Mucosa of descending colon (tissue), 3 donors: ENCODE measurements around the gene OSBPL2. TPM values are rescaled to one million over a fixed set of nuclear protein-coding genes. Genes with fewer than 3 reads are reported as not detected.

Experiments used
- ATAC-seq: fragments of 200-7000 bp; cut with Tn5 transposase; one replicate; pipeline ENCODE4 v1.9.1; 2020; ENCODE audit warnings: mild to moderate bottlenecking, moderate library complexity
- DNase-seq, 3 donors: peaks; one replicate each; pipeline ENCODE4 v3.0.0-alpha.2; 2020
- H3K36me3 ChIP-seq: fragments of 200-600 bp; one replicate; pipeline ENCODE4 v1.8.0; 2021; ENCODE audit warnings: low read depth, mild to moderate bottlenecking
- H3K4me1 ChIP-seq: fragments of 200-600 bp; one replicate; pipeline ENCODE4 v1.8.0; 2021; ENCODE audit warnings: low read depth, mild to moderate bottlenecking
- H3K4me3 ChIP-seq: fragments of 200-600 bp; one replicate; pipeline ENCODE4 v1.8.0; 2021; ENCODE audit warnings: mild to moderate bottlenecking
- H3K9me3 ChIP-seq: fragments of 200-600 bp; one replicate; pipeline ENCODE4 v1.8.0; 2021; ENCODE audit warnings: mild to moderate bottlenecking
- intact Hi-C, 2 donors: fragments of 100-400 bp; cut with DNase I in 1 of 2; cut with micrococcal nuclease in 1 of 2; formaldehyde crosslinking; loops; one replicate each; pipeline versions ENCODE4 v1.11.0 to v1.11.1; 2022; cut with DNase I, micrococcal nuclease
- total RNA-seq, 3 donors: library from RNA; stranded (reverse); fragmentation: NEBNext Ultra II Directional in 2 of 3; extraction: Animal tissue kit (Norgen Biotek cat#: 25700) in 2 of 3; gene quantifications; one replicate each; pipeline versions ENCODE4 v1.2.1 to v1.2.4, GENCODE V29; 2021 to 2023
- TF ChIP-seq, protein P1 (sequence below): fragments of 200-600 bp; IDR thresholded peaks from one replicate; pipeline ENCODE4 v1.8.0; 2022; ENCODE audit warnings: antibody characterized with exemption, mild to moderate bottlenecking
- donor health status: DM: no; HTN: no; CAD: no; lungs with moderate emphysema.
- donor health status: DM: no; HTN: no; CAD: no.
- donor health status: DM: no; HTN: yes; CAD: no.

OSBPL2 gene
- total RNA-seq, 3 donors from 2014 or later: 87.0 to 111 (median 91.6) TPM

GRCh38 chr20:62240020-62240685 is 1.8 kb downstream of the OSBPL2 start:
- intact Hi-C loops: no loop called here
- Histone ChIP-seq H3K4me3 (no peak overlapping the region), H3K36me3 (no peaks in the 10 kb centered on the region), H3K4me1 (peaks cover 39% of the 10 kb centered on the region), H3K9me3 (no peaks in the 10 kb centered on the region)
- ATAC-seq: no peak
- DNase-seq: peak in 1 of 3 donors; percentile 53
- TF ChIP-seq, protein P1, sequence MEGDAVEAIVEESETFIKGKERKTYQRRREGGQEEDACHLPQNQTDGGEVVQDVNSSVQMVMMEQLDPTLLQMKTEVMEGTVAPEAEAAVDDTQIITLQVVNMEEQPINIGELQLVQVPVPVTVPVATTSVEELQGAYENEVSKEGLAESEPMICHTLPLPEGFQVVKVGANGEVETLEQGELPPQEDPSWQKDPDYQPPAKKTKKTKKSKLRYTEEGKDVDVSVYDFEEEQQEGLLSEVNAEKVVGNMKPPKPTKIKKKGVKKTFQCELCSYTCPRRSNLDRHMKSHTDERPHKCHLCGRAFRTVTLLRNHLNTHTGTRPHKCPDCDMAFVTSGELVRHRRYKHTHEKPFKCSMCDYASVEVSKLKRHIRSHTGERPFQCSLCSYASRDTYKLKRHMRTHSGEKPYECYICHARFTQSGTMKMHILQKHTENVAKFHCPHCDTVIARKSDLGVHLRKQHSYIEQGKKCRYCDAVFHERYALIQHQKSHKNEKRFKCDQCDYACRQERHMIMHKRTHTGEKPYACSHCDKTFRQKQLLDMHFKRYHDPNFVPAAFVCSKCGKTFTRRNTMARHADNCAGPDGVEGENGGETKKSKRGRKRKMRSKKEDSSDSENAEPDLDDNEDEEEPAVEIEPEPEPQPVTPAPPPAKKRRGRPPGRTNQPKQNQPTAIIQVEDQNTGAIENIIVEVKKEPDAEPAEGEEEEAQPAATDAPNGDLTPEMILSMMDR: no peak

DNA sequence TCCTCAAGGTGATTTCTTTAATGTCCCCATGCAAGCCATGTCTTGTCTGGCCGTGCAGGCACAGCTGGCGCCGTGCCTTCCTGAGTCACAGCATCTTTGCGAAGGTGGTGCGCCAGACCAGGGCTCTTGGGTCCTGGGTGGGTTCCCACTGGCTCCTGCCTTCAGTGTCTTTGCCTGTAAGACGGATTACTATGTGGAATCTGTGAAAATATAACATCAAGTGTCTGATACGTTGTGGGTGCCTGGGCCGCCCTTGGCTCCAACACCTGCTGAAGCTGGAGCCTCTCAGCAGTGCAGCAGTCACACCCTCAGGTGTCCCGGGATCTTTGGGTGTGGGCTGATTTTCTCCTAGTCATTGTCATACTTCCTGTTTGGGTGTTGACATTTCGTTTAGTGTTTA is 3.2 kb downstream of the OSBPL2 start:
- TF ChIP-seq, protein P1: no peak
- Histone ChIP-seq H3K36me3 (no peaks in the 10 kb centered on the region), H3K4me3 (no peak overlapping the region), H3K9me3 (no peaks in the 10 kb centered on the region), H3K4me1 (peaks cover 39% of the 10 kb centered on the region)
- intact Hi-C loops: no loop called here
- DNase-seq: peak; percentile 76 to 81 (median 78)
- ATAC-seq: peak; percentile 60

- H3K36me3 ChIP-seq: no peaks in the 10 kb centered on the region
- H3K4me1 ChIP-seq: peaks cover 39% of the 10 kb centered on the region
- TF ChIP-seq, protein P1: no peak
- DNase-seq: no peak
- intact Hi-C loops: no loop called here
- no peaks in the 10 kb centered on the region for H3K9me3 ChIP-seq
- no peak overlapping the region for H3K4me3 ChIP-seq
- no peak for ATAC-seq
Measured at GRCh38 chr20:62242176-62242575, 3.9 kb downstream of the OSBPL2 start.

- Histone ChIP-seq H3K9me3 (no peaks in the 10 kb centered on the region), H3K4me3 (no peak overlapping the region), H3K4me1 (peaks cover 39% of the 10 kb centered on the region), H3K36me3 (no peaks in the 10 kb centered on the region)
- DNase-seq (no peak), ATAC-seq (no peak)
- intact Hi-C loops: no loop called here
- TF ChIP-seq, protein P1: no peak
Measured at GRCh38 chr20:62243106-62243505, 4.8 kb downstream of the OSBPL2 start.

- Histone ChIP-seq H3K4me3 (no peak overlapping the region), H3K4me1 (peaks cover 39% of the 10 kb centered on the region), H3K9me3 (no peaks in the 10 kb centered on the region), H3K36me3 (no peaks in the 10 kb centered on the region)
- DNase-seq (no peak), ATAC-seq (no peak)
- intact Hi-C loops: no loop called here
- TF ChIP-seq, protein P1: no peak
Measured at GRCh38 chr20:62243906-62244515, 5.7 kb downstream of the OSBPL2 start.
